HL-60 (cell line): Measurements from ENCODE around the gene NEU2.

Experiments
- POLR2AphosphoS5 ChIP-seq: IDR thresholded peaks from 2 replicates; pipeline ENCODE4 v1.6.1; 2012; ENCODE audit warnings: low read depth
- TF ChIP-seq, protein P1 (sequence below): IDR thresholded peaks from one replicate; pipeline ENCODE4 v1.5.1; 2011; ENCODE audit warnings: low read length, control low read depth, inconsistent platforms; ENCODE audit not compliant: insufficient read depth

DNA sequence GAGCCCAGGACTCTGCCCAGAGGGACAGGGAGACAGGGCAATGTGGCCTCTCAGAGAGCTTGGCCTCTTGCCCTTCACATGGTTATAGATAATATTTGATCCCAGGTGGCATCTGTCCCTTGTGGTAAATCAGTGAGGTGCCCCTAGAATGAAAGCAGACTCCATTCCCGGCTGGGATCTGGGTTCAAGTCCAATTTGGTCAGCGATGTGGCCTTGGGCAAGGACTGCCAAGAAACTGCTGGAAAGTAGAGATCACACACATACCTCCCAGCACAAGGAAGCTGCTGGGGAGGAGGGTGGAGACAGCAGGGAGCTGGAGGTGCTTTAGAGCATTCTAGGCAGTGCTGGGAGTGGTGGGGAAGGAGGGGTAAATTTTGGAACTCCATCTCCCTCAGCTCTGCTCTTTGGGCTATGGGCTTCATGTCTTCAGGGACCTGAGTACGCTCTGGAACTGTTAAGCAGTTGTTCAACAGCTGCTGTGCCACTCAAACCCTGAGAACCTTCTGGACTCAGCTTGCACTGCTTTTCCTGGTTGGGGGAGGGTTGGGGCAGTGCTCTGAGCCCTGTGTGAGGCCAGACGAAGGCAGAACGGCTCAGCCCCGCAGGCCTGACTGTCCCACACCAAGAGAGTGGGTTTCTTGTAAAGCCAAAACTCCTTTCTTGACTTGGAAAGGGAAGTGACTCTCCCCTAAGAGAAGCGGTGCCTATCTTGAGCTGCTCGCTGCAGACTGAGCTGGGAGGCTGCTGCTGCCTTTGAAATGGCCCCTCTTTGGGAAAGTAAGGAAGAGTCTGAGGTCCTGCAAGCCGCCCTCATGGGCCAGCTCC lies 50.7 kb downstream of the NEU2 start:
- TF ChIP-seq, protein P1, sequence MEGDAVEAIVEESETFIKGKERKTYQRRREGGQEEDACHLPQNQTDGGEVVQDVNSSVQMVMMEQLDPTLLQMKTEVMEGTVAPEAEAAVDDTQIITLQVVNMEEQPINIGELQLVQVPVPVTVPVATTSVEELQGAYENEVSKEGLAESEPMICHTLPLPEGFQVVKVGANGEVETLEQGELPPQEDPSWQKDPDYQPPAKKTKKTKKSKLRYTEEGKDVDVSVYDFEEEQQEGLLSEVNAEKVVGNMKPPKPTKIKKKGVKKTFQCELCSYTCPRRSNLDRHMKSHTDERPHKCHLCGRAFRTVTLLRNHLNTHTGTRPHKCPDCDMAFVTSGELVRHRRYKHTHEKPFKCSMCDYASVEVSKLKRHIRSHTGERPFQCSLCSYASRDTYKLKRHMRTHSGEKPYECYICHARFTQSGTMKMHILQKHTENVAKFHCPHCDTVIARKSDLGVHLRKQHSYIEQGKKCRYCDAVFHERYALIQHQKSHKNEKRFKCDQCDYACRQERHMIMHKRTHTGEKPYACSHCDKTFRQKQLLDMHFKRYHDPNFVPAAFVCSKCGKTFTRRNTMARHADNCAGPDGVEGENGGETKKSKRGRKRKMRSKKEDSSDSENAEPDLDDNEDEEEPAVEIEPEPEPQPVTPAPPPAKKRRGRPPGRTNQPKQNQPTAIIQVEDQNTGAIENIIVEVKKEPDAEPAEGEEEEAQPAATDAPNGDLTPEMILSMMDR = no peak
- TF ChIP-seq POLR2AphosphoS5 = no peak; the same call in 1 of the 2 replicates
